ENCODE measurements around the gene ADARB2.

ADARB2 gene

DNA sequence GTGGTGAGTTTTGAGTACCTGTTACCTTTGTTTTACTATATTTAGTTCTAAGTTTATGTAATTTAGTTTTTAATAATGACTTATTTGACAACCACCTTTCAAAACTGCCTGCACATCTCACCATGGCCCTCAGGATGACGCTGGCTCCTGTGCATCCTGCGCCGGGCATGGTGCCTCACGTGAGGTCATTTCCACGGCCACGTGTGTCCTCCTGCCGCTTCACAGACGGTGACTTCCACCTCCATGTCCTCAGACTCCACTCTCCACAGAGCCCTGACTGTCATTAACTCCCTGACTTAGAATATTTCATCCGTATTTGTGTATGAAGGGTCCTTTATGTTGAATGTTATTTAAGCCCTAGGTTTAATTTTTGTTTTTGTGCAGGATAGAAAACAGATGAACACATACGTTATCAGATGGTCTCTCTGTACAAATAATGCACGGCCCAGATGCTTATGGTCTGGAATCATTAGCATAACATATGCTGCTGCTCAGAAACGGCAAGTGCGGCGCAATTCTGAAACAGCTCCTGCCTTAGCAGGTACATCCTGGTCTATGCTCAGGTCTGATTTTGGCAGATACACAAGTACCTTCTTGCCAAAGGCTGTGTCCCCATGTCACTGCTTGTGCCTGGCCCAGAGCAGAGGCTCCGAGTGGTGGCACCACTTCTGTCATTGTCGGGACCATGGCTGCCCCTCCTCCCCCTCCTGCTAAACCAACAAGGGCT lies 525.3 kb downstream of the ADARB2 start:
- DNase-seq (ENCODE audit: low read depth, low spot score), result no peak

DNA sequence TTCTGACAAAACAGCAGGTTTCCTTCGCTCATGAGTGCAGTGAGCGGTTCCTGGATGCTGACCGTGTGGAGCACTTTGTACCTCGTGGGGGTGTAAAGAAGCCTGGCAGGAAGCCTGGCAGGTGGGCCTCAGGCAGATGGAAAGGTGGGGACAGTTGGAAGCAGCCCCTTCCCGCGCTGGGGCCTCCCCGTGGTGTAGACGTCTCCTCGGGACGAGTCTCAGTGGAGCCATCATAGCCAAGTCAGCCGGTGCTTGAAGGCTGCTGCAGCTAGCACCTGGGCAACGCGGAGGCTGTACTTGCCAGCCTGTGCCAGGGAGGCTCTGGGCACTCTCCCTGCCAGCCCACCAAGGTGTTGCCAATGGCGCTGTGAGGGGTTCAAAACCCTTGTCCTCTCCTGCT lies 526.7 kb downstream of the ADARB2 start:
- DNase-seq (ENCODE audit: low read depth, low spot score), result no peak

DNA sequence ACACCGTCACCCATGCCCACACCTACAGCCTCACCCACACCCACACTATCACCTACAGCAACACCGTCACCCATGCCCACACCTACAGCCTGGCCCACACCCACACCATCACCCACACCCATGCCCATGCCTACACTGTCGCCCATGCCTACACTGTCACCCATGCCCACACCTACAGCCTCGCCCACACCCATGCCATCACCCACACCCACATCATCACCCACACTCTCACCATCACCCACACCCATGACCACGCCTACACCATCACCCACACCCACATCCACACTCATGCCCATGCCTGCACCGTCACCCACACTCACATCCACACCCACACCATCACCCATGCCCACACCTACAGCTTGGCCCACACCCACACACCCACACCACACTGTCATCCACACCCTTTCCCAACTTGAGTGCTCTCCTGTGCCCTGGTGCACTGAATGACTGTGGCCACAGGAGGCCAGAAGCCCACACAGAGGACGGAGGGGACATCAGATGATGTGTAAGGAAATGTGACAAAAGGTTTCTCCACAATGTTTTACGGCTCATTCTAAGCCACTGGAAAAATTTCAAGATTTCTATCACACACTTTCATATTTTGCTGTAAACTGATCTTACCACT lies 527.9 kb downstream of the ADARB2 start:
- DNase-seq (ENCODE audit: low read depth, low spot score), result no peak

DNA sequence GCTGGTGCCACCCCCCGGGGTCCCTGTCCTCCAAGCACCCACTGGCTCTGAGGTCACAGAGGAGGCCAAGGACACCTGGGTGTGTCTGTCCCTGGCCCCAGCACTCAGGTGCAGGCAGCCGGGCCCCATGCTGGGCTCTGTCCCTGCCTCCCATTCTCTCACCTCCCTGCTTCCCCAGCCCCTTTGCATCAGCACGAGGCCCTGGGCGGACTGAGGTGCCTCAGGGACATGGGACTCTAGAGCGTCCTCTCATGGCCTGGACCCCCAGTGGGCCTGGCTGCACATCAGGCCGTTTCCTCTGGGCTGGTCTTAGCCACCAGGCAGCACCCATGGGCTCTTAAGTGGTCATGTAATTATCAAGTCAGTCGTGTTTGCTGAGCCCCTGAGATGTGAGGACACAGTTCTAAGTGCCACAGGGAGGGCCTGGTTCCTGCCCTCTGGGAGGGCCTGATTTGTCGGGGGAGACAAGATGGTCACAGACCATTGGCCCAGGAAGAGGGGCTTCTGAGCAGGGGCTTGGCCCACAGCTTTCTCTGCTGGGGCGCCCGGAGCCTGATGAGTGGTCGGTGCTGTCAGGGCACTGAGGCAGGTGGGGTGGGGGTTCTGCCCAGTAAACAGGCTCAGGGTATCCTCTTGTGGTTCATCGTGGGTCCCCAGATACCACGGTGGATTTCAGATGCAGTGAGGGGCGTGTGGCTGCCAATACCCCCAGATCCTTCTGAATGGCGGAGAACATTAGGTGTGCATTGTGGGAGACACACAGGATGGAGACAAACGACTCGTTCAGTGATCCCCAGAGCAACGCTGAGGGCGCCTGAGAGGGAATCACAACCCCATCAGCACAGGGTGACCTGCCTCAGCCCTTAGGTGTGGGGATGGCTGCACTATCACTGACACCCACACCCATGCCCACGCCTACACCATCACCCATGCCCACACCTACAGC lies 528.7 kb downstream of the ADARB2 start:
- DNase-seq (ENCODE audit: low read depth, low spot score), result no peak

DNA sequence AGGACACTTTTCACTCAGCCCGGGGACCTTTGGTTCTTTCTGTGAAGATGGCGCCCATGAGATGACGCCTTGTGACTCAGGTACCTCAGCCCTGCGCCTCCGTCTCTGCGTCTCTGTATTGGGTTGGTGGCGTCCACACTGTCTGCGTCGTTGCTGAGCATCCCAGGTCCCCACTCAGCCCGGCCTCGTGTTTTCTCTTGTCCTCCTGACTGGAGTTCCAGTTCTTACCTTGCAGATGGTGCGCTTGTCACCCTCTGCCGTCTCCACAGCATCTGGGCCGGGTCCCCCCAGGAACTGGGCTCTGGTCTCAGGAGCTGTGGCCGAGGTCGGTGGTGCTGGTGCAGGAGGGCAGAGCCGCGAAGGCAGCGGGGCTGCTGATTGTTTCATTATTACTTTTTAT lies 530.7 kb downstream of the ADARB2 start:
- DNase-seq (ENCODE audit: low read depth, low spot score), result no peak

DNA sequence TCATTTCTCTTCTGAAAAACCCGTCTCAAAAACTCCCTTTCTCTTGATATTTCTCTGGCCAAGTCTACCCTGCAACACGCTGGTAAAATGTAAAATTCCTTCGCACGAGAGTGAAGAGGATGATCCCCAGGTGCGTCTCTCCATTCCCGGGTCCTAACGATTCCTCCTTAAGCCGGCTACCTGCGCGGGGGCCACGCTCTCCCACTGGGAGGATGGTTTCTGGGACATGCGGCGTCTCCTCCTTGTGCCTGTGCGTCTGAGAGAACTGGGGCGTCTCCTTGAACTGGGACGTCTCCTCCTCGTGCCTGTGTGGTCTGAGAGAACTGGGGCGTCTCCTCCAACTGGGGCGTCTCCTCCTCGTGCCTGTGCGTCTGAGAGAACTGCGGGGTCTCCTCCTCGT lies 531.2 kb downstream of the ADARB2 start:
- no peak for DNase-seq (ENCODE audit: low read depth, low spot score)

DNA sequence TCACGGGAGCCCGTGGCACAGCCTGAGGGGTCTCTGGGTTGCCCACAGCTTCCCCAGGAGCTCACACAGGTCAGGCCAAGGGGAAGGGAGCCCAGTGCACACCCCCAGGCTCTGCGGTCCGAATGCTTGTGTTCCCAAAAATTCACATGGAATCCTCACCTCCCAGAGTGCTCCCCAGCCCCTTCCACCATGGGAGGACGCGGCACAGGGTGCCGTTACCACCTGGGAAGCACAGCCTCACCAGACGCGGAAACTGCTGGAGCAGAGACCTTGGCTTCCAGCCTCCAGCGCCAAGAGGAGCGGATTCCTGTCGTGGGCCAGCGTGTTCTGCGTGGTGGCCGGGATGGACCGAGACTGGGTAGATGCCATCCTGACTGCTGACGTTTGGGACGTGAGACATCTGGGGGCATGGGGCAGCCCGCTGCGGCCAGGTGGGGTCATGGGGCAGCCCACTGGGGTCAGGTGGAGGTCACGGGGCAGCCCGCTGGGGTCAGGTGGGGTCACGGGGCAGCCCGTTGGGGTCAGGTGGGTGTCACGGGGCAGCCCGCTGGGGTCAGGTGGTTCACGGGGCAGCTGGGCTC lies 531.8 kb downstream of the ADARB2 start:
- DNase-seq (ENCODE audit: low read depth, low spot score), result no peak

DNA sequence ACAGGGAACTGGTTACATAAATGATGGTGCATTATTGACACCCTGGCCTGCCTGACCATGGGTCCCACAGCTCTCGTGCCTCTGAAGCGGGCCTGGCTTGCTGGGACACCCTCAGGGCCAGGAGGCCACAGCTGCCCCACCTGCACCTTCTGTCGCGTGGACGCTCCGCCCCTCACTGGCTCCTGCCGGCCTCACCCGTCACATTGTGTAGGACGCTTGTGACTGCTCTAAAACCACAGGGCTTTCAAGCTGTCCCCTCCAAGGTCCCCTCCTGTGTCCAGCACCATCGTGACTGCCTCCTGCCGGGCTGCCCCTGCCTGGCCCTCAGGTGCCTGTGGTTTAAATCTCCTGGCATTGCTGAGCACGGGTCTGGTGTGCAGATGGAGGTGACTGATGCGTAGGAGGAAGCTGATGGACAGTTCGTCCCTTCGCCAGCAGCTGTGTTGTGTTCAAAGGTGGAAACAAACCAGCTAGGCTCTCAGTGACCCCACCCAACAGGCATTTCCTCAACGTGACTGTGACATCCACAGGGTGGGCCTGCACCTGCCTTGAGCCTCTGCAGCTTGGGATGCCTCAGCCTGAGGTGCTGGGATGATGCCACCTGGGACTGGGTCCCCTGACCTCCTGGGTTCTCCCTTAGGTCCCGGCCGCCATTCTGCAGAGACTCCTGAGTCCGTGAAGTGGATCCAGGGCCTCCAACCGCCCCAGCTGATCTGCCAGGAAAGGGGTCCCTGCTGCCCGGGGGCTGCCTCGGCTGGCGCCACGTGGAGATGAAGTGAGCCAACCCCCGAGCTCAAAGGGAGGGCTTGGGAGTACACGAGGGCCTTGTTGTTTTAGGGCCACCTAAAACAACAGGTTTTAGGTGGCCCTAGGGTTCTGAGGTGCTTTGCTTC lies 532.6 kb downstream of the ADARB2 start:
- DNase-seq (ENCODE audit: low read depth, low spot score), result no peak

DNA sequence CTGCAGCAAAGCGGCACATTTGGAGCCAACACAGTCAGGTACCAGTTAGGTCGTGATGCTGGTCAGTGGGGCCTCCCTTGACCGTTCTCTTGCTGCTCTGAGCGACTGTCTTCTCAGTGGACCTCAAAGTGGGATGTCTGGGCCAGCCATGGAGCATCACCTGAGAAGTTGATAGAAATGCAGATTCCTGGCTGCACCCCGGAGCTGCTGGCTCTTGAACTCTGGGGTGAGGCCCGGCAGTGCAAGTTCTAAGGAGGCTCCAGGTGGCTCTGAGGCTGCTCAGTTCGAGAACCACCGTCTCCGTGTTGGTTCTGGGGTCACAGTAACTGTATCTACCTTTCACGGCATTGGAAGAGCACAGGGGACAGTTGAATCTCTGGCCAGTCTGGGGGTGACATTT lies 533.6 kb downstream of the ADARB2 start:
- DNase-seq (ENCODE audit: low read depth, low spot score), result no peak

DNA sequence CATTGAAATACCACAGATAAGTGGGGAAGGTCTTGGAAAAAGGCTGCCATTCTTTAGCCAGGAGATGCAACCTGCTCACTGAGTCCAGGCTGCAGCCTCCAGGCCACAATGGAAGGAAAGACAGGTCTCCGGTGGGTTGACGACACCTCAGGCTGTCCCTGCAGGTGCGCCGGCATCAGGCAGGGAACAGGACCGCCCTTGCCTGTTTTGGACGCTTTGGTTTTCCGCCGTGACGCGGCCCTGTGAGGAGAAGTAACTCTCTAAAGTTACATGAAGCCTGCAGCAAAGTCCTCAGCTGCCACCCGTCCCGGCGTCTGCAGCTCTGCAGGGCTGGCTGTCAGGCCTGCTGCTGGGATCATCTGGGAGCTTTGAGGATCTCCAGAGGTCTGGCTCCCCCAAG lies 534.1 kb downstream of the ADARB2 start:
- DNase-seq (ENCODE audit: low read depth, low spot score), result no peak

DNA sequence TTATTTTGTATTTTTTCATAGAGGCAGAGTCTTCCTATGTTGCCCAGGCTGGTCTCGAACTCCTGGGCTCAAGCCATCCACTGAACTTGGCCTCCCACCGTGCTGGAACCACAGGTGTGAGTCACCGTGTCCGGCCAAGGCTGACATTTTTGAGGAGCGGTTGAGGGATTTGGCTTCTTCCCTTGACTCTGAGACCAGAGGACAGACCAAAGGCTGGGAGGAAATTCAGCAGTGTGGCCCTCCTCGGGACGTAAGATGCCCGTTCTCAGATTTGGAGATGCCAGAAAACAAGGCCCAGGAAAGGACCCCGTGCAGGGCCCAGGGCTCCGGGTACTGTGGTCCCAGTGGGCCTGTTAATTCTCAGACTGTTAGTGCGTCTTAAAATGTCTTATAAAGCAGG lies 535.0 kb downstream of the ADARB2 start:
- DNase-seq (ENCODE audit: low read depth, low spot score), result no peak

DNA sequence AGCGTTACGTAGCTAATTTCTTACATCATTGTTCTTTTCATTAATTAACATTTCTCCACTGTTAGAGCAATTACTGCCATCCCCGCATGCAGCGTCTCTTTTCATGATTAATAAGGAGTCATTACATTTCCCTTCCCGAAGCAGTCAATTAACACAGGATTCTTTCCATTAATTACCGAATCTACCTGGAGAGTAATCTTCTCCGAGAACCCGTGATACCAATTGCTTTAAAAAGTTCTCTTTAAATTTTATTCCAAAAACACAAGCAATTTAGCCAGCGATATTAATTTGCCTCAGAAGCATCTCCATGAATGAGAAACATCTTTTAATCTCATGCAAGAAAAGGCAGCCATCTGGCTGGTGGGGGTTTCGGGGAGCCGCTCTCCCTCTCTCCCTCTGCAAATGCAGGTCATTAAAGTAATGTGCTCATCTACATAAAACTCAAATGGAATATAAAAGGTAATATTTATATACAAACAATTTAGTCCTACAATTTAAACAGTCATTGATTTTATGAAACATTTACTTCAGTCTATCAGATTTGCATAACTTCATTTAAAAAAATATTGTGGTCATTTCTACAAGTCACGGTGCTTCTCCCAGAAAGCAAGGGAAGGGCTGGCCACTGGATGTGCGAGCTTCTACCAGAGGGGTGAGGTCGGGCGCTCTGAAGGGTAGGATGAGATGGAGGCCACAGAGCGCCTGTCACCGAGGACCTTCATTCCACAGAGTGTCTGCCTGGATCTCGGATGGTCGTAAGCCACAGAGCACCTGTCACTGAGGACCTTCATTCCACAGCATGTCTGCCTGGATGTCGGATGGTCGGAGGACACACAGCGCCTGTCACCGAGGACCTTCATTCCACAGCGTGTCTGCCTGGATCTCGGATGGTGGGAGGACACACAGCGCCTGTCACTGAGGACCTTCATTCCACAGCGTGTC lies 536.2 kb downstream of the ADARB2 start:
- no peak for DNase-seq (ENCODE audit: low read depth, low spot score)

DNA sequence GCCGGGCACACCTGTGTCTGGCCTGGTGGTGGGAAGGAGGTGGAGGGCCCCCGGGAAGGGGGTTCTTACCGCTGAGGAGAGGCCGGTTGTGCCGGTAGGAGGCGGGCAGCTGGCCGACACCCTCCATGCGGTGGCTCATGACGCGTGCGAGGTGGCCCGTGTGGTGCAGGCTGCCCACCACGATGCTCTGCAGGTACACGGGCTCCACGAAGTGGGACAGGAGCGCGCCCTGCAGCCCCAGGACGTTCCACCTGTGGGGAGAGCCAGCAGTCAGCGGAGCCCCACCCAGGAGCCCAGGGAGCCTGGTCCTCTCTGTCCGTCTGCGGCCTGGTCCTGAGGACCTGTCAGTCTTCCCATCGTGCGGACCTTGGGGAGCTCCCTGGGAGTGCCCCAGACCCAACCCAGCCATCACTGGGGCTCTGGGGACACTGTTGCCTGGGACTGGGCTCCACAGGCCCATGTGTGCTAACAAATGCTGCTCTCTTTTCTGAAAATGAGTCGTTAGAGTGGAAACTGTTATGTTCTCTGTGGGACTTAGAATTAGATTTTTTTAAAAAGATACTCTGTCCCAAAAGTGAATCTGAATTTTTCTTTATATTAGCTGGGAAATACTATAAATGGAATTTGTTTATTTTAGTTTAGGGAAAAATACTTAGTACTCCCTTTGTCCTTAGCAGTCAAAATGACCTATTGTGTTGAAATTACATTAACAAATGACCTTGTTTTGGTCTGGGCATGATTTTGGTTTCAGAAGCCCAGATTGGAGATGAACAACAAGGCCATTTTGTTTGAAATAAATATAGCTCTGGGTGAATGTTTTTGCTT lies 537.2 kb downstream of the ADARB2 start:
- no peak for DNase-seq (ENCODE audit: low read depth, low spot score)

DNA sequence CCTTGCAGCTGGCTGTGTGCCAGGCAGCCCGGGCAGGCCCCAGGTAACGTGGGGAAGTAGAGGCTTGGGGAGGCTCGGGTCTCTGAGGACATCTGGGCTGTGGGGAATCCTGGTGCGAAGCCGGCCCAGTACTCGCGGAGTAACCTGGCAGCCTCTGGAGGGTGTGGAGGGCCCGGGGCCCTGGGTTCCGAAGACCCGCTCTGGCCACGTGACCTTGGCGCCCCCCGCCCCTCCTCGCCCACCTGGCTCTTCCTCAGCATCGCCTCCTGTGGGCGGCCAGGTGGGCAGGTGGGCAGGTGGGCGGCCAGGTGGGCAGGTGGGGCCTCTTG lies 538.0 kb downstream of the ADARB2 start:
- DNase-seq (ENCODE audit: low read depth, low spot score), result no peak

DNA sequence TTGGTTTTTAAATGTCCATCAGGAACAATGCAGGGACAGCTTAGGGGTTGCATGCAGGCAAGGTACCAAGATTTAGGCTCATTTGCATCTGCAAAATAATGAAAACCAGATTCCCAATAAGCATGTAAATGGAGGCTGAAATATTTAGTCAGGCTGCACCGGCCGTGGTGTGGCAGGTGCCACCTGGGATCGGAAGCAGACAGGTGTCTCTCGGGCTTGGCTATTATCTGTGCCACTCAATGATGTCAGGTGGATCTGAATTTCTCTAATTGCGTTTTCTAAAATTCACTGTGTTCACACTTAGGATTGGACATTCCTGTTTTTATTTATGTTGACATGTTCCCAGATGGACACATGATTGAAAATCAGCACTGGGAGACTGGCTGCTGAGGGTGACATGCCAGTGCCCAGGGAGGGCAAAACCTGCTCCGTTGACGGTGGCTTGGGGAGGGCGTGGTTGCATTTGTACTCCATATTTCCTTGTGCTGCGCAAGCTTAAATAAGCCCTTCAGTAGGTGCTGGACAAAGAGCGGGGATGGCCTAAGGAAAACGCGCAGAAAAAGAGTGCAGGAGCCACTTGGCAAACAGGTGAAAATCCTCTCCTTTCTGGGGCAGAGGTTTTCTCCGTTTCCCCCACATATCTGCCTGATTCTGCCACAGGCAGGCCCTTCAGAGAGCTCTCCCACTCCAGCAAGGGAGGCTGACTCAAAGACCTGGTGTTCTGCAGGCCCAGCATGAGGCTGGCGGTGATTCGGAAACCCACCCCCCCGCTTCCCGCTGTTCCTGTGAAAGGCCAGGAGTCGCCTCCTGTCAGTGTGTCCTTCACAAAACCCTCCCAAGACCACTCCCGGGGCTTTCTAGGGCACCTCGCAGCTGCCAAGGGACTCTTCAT lies 538.6 kb downstream of the ADARB2 start:
- no peak for DNase-seq (ENCODE audit: low read depth, low spot score)

DNA sequence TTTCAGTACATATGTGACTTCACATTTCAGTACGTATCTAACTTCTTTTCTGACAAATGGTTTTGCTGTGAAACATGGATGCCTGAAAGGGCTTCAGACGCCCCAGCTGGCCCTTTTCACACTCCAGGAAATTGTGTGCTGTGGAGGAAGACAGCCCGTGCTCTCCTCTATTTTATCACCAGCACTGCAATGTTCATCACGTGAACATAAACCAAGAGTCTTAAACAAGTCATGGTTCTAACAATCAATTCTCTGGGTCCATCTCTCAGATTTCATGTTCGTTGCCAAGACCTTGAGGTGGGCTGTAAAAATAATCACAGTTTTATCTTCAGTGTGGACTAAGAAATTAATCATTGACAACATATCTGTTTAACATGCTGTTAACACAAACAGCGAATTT lies 539.9 kb downstream of the ADARB2 start:
- no peak for DNase-seq (ENCODE audit: low read depth, low spot score)

DNA sequence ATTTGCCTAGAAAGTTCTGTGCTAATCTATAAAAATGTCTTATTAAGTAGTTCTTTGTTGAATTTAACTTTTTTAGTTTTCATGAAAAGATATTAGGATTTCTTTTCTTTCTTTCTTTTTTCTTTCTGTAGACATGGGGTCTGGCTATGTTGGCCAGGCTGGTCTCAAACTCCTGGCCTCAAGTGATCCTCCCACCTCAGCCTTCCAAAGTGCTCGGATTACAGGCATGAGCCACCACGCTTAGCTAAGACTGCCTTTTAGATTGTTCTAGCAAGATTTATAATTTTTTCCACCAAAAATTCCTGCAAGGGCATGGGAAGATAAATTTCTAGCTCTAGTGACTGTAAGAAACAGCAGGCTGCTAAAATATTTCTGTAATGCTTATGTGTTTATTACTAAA lies 540.7 kb downstream of the ADARB2 start:
- no peak for DNase-seq (ENCODE audit: low read depth, low spot score)

DNA sequence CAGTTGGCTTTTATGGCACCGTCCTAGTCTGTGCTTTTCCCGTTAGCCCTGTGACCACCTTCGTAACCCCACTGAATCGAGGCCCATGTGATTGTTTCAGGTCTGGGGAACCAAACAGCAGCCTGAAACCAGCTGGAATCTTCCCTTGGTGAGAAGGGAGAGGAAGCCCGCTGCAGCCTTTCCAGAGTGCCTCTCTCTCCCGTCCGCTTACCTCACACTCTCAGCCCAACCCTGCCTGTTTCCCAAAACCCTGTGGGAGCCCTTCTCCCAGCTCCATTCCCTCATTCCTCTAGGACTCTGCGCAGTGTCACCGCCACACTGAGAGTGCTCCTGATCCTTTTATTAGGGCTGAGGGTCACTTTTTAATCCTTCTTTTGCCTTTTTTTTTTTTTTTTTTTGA lies 541.5 kb downstream of the ADARB2 start:
- DNase-seq (ENCODE audit: low read depth, low spot score), result no peak
